GM23338 (cell line): ENCODE measurements around the gene FOXD1. TPM values are rescaled to one million over a fixed set of nuclear protein-coding genes. Genes with fewer than 3 reads are reported as not detected.

ENCODE experiments used
- ATAC-seq: fragments of 200-7000 bp; cut with Tn5 transposase; 3 replicates; pipeline ENCODE4 v1.9.1; 2020
- DNase-seq: peaks from one replicate; pipeline ENCODE4 v3.0.0-alpha.2; 2015; ENCODE audit warnings: low spot score
- H2AFZ ChIP-seq: fragments of 200-600 bp; sonication (generic); 2 replicates; pipeline ENCODE4 v1.8.0; 2016; ENCODE audit warnings: antibody characterized with exemption, mild to moderate bottlenecking, moderate library complexity
- H3F3A ChIP-seq: fragments of 200-600 bp; sonication (generic); replicated peaks from 2 replicates; pipeline ENCODE4 v1.8.0; 2017; ENCODE audit warnings: antibody characterized with exemption, mixed run types, low read depth
- H3K27ac ChIP-seq: fragments of 200-600 bp; sonication (generic); 2 replicates; pipeline ENCODE4 v1.6.1; 2016; ENCODE audit warnings: low read depth
- H3K27me3 ChIP-seq: fragments of 200-600 bp; sonication (generic); 2 replicates; pipeline ENCODE4 v1.8.0; 2016; ENCODE audit warnings: mild to moderate bottlenecking, mixed run types, moderate library complexity; ENCODE audit not compliant: insufficient read depth
- H3K36me3 ChIP-seq: fragments of 200-600 bp; sonication (generic); 2 replicates; pipeline ENCODE4 v1.8.0; 2016; ENCODE audit warnings: mild to moderate bottlenecking; ENCODE audit not compliant: insufficient read depth
- H3K4me1 ChIP-seq: fragments of 200-600 bp; sonication (generic); 2 replicates; pipeline ENCODE4 v1.8.0; 2016; ENCODE audit warnings: mild to moderate bottlenecking, moderate library complexity; ENCODE audit not compliant: insufficient read depth
- H3K4me2 ChIP-seq: fragments of 200-600 bp; sonication (generic); 2 replicates; pipeline ENCODE4 v1.7.1; 2017; ENCODE audit warnings: mixed run types
- H3K4me3 ChIP-seq: fragments of 200-600 bp; sonication (generic); 2 replicates; pipeline ENCODE4 v1.6.1; 2016; ENCODE audit warnings: mixed run types
- H3K79me2 ChIP-seq: fragments of 200-600 bp; sonication (generic); replicated peaks from 2 replicates; pipeline ENCODE4 v1.8.0; 2017; ENCODE audit warnings: mild to moderate bottlenecking; ENCODE audit not compliant: insufficient read depth
- H3K9me2 ChIP-seq: fragments of 200-600 bp; sonication (generic); 2 replicates; pipeline ENCODE4 v1.8.0; 2017; ENCODE audit not compliant: insufficient read depth
- H4K20me1 ChIP-seq: fragments of 200-600 bp; sonication (generic); replicated peaks from 2 replicates; pipeline ENCODE4 v1.8.0; 2017; ENCODE audit warnings: mild to moderate bottlenecking; ENCODE audit not compliant: insufficient read depth
- H3K27ac Mint-ChIP-seq: 2 replicates; pipeline ENCODE4 v1.8.0; 2020; ENCODE audit warnings: inconsistent platforms, mild to moderate bottlenecking, moderate library complexity, mixed read lengths
- H3K27me3 Mint-ChIP-seq: 3 replicates; pipeline ENCODE4 v1.8.0; 2022; ENCODE audit warnings: low read depth, mild to moderate bottlenecking, moderate library complexity, mixed read lengths, inconsistent platforms; ENCODE audit not compliant: insufficient read depth, poor library complexity
- H3K36me3 Mint-ChIP-seq: 3 replicates; pipeline ENCODE4 v1.8.0; 2021; ENCODE audit warnings: low read depth, mild to moderate bottlenecking, inconsistent platforms, moderate library complexity, mixed read lengths
- H3K4me1 Mint-ChIP-seq: 3 replicates; pipeline ENCODE4 v1.8.0; 2020; ENCODE audit warnings: mild to moderate bottlenecking, inconsistent platforms, mixed read lengths
- H3K4me3 Mint-ChIP-seq: 3 replicates; pipeline ENCODE4 v1.8.0; 2021; ENCODE audit warnings: moderate library complexity, mild to moderate bottlenecking, inconsistent platforms, mixed read lengths
- H3K9me3 Mint-ChIP-seq: 3 replicates; pipeline ENCODE4 v1.8.0; 2020; ENCODE audit warnings: moderate library complexity, mild to moderate bottlenecking, inconsistent platforms, mixed read lengths
- EZH2 ChIP-seq: fragments of 200-600 bp; sonication (generic); IDR thresholded peaks from one replicate; pipeline ENCODE4 v1.8.0; 2017; ENCODE audit warnings: antibody characterized with exemption, mild to moderate bottlenecking, low read depth; ENCODE audit not compliant: unreplicated experiment
- NANOG ChIP-seq: IDR thresholded peaks from 2 replicates; pipeline ENCODE4 v1.6.1; 2016; ENCODE audit warnings: antibody characterized with exemption, borderline replicate concordance
- STAT1 ChIP-seq: IDR thresholded peaks from one replicate; pipeline ENCODE4 v1.6.1; 2016; ENCODE audit warnings: antibody characterized with exemption; ENCODE audit not compliant: unreplicated experiment
- polyA plus RNA-seq: library from polyadenylated mRNA; unstranded; fragments of >200 nt; fragmentation: Nextera tagmentation; extraction: Ambion mirVana; gene quantifications from 2 replicates; pipeline ENCODE4 v1.2.1, GENCODE V29; 2016
- total RNA-seq: library from RNA; depleted of rRNA; stranded (reverse); fragments of >200 nt; shearing (Covaris generic); gene quantifications from 2 replicates; pipeline ENCODE4 v1.2.3, GENCODE V29; 2014
- TF ChIP-seq, protein P1 (sequence below): fragments of 250-450 bp; sonication (Bioruptor Pico); IDR thresholded peaks from 2 replicates; pipeline ENCODE4 v1.5.0; 2020; ENCODE audit warnings: mild to moderate bottlenecking, moderate library complexity

The FOXD1 gene
- total and polyA plus RNA-seq, 2 experiments from 2014 or later: 0.42 TPM; not detected in 1

DNA sequence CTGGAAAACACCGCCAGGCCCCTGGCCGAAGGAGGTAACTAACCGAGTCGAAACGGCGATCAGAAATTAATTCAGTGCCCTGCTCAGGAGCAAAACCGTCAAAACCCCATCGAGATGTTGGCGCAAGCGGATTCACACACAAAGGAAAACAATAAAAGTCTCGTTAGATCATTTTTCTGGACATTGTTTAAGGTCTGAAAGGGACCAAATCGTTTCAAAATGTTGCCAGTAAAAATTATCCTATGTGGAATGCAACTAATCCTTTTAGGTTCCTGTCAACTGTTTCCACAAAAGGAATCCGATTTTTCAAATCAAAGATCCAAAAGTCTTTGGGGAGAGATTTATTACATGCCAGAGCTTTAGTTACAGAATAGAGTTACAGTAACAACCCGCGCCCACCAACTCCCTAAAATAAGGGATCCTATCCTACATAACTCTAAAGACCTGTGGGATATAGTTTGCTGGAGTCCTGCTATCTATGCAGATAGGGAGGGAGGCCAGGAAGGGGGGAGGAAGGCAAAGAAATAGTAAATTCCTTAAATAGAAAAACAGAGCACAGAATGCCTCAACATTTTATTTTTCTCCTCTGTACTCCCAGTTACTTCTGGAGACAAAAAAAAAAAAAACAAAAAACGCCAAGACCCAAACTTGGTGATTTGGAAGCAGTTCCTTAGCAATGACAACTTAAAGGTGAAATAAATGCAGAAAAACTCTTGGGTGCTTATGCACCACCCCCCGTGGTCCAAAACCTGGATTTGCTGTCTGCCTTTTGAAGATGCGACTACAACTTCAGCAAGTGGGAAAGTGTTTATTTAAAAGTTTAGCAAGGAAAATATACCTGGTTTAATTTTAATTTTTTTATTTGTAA, 10.6 kb downstream of the FOXD1 start:
- Histone ChIP-seq H3K36me3 (no peaks in the 10 kb centered on the region), H3F3A (peaks cover 32% of the 10 kb centered on the region), H3K79me2 (no peaks in the 10 kb centered on the region), H3K27ac (no peak overlapping the region), H3K4me3 (peak overlapping the region; percentile 58), H3K4me1 (peaks cover 43% of the 10 kb centered on the region), H3K9me2 (no peaks in the 10 kb centered on the region), H3K27me3 (peaks cover 100% of the 10 kb centered on the region), H2AFZ (no peak overlapping the region), H3K4me2 (peak overlapping the region; percentile 84), H4K20me1 (peaks cover 49% of the 10 kb centered on the region)
- DNase-seq (no peak), ATAC-seq (no peak)
- Mint-ChIP-seq H3K9me3 (peaks cover 9% of the 10 kb centered on the region; the same call in 1 of the 3 replicates), H3K27me3 (peaks cover 96% of the 10 kb centered on the region), H3K36me3 (no peaks in the 10 kb centered on the region; the same call in 2 of the 3 replicates), H3K27ac (no peak overlapping the region), H3K4me3 (peak overlapping the region; percentile 68), H3K4me1 (peaks cover 27% of the 10 kb centered on the region)
- TF ChIP-seq NANOG (no peak), EZH2 (peak; percentile 78), STAT1 (no peak)
- TF ChIP-seq, protein P1, sequence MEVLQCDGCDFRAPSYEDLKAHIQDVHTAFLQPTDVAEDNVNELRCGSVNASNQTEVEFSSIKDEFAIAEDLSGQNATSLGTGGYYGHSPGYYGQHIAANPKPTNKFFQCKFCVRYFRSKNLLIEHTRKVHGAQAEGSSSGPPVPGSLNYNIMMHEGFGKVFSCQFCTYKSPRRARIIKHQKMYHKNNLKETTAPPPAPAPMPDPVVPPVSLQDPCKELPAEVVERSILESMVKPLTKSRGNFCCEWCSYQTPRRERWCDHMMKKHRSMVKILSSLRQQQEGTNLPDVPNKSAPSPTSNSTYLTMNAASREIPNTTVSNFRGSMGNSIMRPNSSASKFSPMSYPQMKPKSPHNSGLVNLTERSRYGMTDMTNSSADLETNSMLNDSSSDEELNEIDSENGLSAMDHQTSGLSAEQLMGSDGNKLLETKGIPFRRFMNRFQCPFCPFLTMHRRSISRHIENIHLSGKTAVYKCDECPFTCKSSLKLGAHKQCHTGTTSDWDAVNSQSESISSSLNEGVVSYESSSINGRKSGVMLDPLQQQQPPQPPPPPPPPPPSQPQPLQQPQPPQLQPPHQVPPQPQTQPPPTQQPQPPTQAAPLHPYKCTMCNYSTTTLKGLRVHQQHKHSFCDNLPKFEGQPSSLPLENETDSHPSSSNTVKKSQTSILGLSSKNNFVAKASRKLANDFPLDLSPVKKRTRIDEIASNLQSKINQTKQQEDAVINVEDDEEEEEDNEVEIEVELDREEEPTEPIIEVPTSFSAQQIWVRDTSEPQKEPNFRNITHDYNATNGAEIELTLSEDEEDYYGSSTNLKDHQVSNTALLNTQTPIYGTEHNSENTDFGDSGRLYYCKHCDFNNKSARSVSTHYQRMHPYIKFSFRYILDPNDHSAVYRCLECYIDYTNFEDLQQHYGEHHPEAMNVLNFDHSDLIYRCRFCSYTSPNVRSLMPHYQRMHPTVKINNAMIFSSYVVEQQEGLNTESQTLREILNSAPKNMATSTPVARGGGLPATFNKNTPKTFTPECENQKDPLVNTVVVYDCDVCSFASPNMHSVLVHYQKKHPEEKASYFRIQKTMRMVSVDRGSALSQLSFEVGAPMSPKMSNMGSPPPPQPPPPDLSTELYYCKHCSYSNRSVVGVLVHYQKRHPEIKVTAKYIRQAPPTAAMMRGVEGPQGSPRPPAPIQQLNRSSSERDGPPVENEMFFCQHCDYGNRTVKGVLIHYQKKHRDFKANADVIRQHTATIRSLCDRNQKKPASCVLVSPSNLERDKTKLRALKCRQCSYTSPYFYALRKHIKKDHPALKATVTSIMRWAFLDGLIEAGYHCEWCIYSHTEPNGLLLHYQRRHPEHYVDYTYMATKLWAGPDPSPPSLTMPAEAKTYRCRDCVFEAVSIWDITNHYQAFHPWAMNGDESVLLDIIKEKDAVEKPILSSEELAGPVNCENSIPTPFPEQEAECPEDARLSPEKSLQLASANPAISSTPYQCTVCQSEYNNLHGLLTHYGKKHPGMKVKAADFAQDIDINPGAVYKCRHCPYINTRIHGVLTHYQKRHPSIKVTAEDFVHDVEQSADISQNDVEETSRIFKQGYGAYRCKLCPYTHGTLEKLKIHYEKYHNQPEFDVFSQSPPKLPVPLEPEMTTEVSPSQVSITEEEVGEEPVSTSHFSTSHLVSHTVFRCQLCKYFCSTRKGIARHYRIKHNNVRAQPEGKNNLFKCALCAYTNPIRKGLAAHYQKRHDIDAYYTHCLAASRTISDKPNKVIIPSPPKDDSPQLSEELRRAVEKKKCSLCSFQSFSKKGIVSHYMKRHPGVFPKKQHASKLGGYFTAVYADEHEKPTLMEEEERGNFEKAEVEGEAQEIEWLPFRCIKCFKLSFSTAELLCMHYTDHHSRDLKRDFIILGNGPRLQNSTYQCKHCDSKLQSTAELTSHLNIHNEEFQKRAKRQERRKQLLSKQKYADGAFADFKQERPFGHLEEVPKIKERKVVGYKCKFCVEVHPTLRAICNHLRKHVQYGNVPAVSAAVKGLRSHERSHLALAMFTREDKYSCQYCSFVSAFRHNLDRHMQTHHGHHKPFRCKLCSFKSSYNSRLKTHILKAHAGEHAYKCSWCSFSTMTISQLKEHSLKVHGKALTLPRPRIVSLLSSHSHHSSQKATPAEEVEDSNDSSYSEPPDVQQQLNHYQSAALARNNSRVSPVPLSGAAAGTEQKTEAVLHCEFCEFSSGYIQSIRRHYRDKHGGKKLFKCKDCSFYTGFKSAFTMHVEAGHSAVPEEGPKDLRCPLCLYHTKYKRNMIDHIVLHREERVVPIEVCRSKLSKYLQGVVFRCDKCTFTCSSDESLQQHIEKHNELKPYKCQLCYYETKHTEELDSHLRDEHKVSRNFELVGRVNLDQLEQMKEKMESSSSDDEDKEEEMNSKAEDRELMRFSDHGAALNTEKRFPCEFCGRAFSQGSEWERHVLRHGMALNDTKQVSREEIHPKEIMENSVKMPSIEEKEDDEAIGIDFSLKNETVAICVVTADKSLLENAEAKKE (CRISPR knock-in tag): no peak
